ENCODE data around the gene KLHL2.
"Not testable (repeated sequence)": the region's sequence is repeated elsewhere in the genome, so short reads cannot be mapped to it uniquely, and the experiment has no call there.

KLHL2 gene

GRCh38 chr4:165330071-165330470 lies 122.7 kb downstream of the KLHL2 start:
- no peak for DNase-seq (ENCODE audit: low read depth in 2 of 2)

GRCh38 chr4:165330666-165331065 lies 123.3 kb downstream of the KLHL2 start:
- no peak for DNase-seq (ENCODE audit: low read depth in 2 of 2)

GRCh38 chr4:165331359-165331758 lies 124.0 kb downstream of the KLHL2 start:
- no peak for DNase-seq (ENCODE audit: low read depth in 2 of 2)

GRCh38 chr4:165331823-165332222 lies 124.5 kb downstream of the KLHL2 start:
- no peak for DNase-seq (ENCODE audit: low read depth in 2 of 2)

GRCh38 chr4:165332502-165332901 lies 125.1 kb downstream of the KLHL2 start:
- DNase-seq (ENCODE audit: low read depth in 2 of 2) = no peak

- no peak for DNase-seq (ENCODE audit: low read depth in 2 of 2)
Observed at GRCh38 chr4:165335163-165335703, 127.9 kb downstream of the KLHL2 start.

- DNase-seq (ENCODE audit: low read depth in 2 of 2) = no peak
Observed at GRCh38 chr4:165336743-165337142, 129.4 kb downstream of the KLHL2 start.

- DNase-seq (ENCODE audit: low read depth in 2 of 2) = not testable (repeated sequence)
Observed at GRCh38 chr4:165342340-165342739, 135.0 kb downstream of the KLHL2 start.

- no peak for DNase-seq (ENCODE audit: low read depth in 2 of 2)
Observed at GRCh38 chr4:165343353-165344191, 136.2 kb downstream of the KLHL2 start.

- no peak for DNase-seq (ENCODE audit: low read depth in 2 of 2)
Observed at GRCh38 chr4:165345666-165346417, 138.5 kb downstream of the KLHL2 start.

- DNase-seq (ENCODE audit: low read depth in 2 of 2) = no peak
Observed at GRCh38 chr4:165347647-165348569, 140.5 kb downstream of the KLHL2 start.

GRCh38 chr4:165351359-165352130 lies 144.2 kb downstream of the KLHL2 start:
- DNase-seq (ENCODE audit: low read depth in 2 of 2) = no peak

- no peak for DNase-seq (ENCODE audit: low read depth in 2 of 2)
Observed at GRCh38 chr4:165355900-165356300, 148.5 kb downstream of the KLHL2 start.

- no peak for DNase-seq (ENCODE audit: low read depth in 2 of 2)
Observed at GRCh38 chr4:165359506-165359905, 152.1 kb downstream of the KLHL2 start.

GRCh38 chr4:165360041-165360695 lies 152.8 kb downstream of the KLHL2 start:
- DNase-seq (ENCODE audit: low read depth in 2 of 2) = no peak

GRCh38 chr4:165360985-165361670 lies 153.8 kb downstream of the KLHL2 start:
- no peak for DNase-seq (ENCODE audit: low read depth in 2 of 2)

GRCh38 chr4:165361810-165362209 lies 154.4 kb downstream of the KLHL2 start:
- no peak for DNase-seq (ENCODE audit: low read depth in 2 of 2)

GRCh38 chr4:165364452-165365080 lies 157.2 kb downstream of the KLHL2 start:
- no peak for DNase-seq (ENCODE audit: low read depth in 2 of 2)

- no peak for DNase-seq (ENCODE audit: low read depth in 2 of 2)
Observed at GRCh38 chr4:165367040-165367439, 159.7 kb downstream of the KLHL2 start.

All from stimulated activated CD4-positive, alpha-beta T cell treated with anti-CD3 and anti-CD28 coated beads, Interleukin-1b, Interleukin-23, amount 100 ng/mL, for 4 hours (primary cell).